DMS153 treated with DMSO at 0.1 percent for 48 hours (cell line): Measurements from ENCODE around the gene NHERF2.

Experiments used
- DNase-seq: peaks from one replicate; lab custom pipeline; 2025; ENCODE audit not compliant: unreplicated experiment; lab: John Stamatoyannopoulos, UW

The NHERF2 gene

DNA sequence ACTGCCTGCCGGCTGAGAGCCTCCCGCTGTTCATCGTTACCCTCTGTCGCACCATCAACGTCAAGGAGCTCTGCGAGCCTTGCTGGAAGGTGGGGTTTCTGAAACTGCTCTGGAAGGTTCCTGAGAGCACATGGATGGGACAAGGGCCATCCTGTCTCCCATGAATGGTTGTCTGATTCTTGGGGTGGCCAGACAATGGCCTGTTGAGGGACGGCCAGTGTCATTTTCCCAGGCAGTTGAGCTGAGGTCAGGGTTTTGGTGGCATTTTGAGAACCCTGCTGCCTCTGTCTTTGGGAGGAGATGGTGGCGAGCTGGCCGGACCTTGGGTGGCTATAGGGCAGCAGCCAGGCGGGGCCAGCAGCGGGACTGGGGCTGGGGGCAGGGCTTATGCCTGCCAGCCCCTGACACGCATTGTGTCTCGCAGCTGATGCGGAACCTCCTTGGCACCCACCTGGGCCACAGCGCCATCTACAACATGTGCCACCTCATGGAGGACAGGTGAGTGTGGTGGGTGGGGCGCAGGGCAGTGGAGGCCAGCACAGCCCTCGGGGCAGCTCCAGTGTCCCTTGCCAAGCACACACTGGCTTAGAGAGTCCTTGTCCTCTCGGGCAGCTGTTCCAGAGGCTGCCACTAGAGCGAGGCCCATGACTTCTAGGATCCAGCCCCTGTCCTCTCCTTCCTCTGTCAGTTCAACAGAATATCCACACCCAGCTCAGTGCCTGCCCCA lies 30.1 kb downstream of the NHERF2 start:
- no peak for DNase-seq

DNA sequence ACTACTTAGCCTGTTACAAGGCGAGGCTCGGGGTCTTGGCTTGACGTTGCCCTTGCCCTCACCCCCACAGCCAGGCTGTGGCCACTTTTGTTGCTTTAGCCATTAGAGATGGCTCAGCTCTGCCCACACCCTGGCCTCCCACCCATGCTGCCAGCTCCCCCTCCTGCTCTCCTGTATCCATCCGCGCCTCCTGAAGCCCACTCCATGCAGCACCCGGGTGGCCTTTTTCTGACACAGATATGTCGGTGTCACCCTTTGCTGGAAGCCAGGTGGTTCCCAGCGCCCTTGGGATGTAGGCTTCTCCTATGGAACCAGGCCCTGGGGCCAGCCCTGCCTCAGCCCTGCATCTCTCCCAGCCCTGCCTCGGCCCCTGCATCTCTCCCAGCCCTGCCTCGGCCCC lies 30.7 kb downstream of the NHERF2 start:
- no peak for DNase-seq

DNA sequence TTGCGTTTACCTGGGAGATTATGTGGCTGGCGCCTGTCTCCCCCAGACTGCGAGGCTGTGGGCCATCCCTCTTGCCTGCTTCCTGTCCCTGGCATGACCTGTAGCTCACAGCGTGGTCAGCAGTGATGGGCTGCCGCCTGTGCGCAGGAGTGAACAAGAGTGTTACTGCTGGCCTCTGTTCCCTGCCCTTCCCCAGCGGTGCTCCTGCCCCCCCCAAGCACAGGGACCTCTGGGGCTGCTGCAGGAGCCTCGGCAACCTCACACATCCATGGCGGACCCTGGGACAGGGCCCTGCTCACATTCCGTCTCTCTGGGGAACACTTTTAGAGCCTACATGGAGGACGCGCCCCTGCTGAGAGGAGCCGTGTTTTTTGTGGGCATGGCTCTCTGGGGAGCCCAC lies 31.7 kb downstream of the NHERF2 start:
- DNase-seq: no peak

DNA sequence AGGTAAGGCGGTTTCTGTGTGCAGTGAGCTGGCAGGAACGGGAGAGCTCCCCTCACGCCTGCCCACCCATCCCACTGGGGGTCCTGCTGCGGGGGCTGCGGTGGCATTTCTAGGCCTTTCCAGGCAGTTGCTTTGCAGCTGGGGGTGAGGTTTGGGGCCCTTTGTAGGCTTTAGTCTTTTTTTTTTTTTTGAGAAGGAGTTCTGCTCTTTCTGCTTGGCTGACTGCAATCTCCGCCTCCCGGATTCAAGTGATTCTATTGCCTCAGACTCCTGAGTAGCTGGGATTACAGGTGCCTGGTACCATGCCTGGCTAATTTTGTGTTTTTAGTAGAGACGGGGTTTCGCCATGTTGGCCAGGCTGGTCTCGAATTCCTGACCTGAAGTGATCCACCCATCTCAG lies 32.2 kb downstream of the NHERF2 start:
- no peak for DNase-seq

DNA sequence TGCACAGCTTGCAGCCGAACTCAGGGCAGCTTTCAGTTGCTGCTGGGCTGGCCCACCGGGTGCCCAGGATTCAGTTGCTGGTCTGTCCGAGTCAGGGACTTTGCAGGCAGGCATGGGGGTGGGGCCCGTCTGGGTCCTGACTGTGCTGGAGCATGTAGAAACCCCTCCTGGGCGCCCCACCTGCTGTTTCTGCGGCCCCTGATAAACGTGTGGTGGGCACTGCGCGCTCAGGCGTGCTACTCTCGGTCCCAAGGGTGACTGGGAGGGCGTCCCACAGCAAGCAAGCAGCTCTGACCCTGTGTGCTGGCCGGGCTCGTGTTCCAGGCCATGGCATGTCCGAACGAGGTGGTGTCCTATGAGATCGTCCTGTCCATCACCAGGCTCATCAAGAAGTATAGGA lies 33.6 kb downstream of the NHERF2 start:
- DNase-seq: no peak

DNA sequence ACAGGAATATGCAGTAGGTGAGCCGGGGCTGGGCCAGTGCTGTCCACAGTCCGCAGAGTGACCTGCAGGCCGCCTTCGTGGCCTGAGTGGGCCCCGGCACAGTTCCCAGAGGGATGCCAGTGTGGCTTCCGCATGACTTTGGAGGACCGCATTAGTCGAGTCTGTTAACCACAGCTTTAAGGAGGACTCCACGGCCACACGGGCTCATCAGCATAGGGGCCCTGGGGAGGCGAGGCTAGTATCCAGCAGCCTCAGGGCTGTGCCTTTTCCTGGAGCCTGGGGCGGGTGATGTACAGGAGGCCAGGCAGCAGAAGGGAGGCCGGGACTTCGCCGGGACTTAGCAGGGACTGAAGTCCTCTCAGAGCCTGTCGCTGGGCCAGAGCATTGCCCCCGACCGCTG lies 34.3 kb downstream of the NHERF2 start:
- DNase-seq: no peak

DNA sequence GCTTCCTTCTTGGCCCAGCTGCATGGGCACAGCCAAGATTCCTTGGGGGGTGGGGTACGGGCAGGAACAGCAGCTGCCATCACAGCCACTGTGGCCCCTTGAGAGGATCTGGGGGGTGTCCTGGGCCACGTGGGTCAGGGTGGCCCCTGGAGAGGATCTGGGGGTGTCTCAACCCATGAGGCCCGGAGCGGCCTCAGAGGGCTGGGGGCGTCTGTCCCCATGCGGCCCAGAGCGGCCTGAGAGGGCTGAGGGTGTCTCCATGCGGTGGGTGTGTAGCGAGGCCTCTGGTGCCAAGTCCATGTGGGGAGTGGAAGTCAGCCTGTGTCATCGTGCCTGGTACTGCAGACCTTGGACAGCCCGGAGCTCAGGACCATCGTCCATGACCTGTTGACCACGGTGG lies 34.8 kb downstream of the NHERF2 start:
- no peak for DNase-seq

DNA sequence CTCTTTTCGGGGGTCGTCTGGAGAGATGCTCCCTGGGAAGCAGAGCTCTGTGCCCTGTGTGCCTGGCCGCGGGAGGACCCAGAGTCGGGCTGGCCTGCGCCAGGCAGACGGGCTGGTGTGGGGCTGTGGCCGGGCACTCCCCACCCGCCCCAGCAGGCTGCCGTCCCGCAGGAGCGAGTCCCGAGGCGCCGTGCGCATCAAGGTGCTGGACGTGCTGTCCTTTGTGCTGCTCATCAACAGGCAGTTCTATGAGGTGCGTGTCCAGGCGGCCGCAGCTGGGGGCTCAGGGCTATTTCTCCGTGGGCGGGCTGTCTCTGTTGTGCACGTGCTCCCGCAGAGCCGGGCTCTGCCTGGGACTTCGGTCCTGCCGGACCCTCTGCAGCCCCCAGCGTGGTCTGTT lies 36.1 kb downstream of the NHERF2 start:
- DNase-seq: no peak

DNA sequence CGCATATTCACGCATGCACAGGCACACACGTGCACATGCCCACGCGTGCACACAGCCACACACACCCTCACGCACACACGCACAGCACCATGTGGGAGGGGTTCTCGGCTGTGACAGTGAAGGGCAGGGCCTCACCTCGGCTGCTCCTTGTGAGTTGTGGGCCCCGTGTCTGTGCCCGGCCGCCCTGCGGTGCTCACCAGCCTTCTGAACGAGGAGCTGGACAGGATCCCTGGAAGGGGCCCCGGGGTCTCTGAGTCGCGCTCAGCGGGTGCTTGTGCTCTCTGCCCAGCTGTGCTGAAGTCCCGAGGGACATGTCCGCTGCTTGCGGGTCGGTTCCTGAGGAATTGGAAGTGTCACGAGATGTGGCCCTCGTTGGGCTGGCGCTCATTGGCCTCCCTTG lies 37.2 kb downstream of the NHERF2 start:
- DNase-seq: no peak

DNA sequence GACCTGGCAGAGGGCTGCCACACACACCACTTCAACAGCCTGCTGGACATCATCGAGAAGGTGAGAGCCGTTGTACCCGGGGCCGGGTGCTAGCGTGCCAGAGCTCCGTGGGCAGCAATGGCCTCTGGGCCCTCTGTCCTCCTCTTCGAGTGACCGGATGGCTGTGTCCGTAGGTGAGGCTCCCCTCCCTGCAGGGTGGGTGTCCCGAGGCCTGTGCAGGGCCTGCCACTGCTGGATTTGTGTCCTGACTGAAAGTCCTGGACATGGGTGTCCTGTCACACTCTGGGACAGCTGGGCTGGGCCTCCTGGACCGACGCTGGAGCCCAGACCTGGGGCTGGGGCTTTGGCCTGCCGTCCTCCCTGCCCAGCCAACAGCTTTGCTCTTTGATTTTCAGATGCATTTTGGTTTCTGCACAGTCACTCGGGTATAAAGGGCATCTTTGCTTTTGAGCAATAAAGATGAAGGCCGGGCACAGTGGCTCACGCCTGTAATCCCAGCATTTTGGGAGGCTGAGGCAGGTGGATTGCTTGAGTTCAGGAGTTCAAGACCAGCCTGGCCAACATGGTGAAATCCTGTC lies 37.8 kb downstream of the NHERF2 start:
- no peak for DNase-seq

DNA sequence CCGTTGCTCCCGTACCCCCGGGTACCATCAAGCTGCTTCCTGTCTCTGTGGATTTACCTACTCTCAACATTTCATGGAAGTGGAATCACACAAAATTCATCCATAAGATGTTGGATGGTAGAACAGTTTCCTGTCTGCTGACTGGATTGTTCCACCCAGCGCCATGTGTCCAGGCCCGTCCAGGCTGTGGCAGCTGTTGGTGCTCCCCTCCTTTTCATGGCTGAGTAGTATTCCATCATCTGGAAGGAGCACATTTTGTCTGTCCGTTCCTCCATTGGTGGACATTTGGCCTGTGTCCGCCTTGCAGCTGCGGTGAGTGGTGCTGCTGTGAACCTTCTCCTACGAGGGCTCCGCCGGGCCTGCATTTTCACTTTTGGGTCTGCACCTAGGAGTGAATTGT lies 39.4 kb downstream of the NHERF2 start:
- DNase-seq: no peak

DNA sequence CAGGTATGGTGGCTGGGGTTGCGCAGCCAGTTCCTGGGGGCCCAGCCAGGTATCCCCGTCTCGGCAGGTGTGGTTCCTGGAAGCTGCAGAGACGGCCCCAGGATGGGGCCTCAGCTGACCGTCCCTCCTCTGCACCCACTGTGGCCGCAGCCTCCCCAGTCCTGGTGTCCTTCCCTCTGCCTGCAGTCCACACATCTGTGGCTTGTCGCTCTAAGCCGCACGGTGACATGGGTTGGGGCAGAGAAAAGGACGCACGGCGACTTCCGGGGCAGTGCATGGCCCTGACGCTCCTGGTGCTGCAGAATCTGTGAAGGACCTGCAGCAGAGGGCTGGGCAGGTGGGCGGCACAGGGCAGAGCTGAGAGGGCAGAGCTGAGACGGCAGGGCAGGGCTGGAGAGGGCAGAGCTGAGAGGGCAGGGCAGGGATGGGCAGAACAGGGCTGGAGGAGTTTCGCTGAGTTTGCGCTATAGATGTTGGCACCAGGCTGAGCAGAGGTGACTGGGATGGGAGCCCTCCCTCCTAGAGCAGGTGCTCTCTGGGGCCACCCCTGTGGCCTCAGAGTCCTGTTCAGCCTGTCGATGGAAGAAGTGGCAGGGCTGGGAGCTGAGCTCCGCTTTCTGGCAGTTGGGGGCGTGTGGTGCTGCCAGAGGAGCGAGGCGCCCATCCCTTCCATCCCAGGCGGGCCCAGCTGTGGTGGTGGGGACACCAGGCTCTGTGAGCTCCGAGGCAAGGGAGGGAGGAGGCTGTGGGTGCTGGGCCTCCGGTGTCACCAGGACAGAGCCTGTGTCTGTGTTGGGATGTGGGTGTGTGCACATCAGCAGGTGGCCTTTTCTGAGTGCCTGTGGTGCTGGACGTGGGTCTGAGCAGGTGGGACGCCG lies 44.1 kb downstream of the NHERF2 start:
- no peak for DNase-seq

DNA sequence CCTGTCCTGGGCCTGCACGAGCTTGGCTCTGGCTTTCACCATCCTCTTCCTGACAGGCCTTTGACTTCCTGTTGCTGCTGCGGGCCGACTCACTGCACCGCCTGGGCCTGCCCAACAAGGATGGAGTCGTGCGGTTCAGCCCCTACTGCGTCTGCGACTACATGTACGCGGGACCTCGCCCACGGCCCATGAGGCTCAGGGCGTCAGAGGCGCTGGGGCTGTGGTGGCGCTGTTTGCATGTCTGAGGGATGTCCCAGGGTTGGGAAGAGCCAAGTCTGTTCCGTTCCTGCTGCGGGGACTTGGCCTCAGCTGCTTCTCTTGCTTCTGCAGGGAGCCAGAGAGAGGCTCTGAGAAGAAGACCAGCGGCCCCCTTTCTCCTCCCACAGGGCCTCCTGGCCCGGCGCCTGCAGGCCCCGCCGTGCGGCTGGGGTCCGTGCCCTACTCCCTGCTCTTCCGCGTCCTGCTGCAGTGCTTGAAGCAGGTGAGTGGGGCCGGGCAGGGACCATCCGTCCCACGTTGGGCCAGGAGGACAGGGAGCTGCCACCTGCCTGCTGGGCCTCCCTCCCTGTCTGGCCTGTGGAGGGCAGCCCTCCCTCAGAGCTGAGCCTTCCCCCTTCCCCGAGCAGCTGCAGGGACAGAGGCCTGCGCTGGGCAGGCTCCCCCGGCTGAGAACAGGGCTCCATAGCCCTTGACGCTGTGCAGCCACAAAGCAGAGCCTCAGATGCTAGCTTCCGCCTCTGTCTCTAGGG lies 44.9 kb downstream of the NHERF2 start:
- no peak for DNase-seq

DNA sequence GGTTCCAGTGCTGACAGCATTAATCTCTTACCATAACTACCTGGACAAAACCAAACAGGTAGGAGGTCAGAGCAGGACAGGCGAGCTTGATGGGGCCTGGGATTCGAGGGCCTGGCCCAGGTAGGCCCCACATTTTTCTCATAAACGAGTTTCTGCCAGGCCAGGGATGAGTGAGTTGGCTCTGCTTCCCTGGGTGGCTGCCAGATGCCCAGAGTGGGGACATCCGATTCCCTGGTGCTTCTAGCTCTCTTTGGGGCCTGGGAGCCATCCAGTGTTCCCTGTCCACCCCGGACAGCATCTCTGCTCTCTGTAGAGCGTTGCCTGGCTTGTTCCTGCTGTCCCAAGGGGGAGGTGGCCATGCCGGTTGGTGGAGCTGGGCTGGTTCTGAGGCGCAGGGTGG lies 46.2 kb downstream of the NHERF2 start:
- no peak for DNase-seq

DNA sequence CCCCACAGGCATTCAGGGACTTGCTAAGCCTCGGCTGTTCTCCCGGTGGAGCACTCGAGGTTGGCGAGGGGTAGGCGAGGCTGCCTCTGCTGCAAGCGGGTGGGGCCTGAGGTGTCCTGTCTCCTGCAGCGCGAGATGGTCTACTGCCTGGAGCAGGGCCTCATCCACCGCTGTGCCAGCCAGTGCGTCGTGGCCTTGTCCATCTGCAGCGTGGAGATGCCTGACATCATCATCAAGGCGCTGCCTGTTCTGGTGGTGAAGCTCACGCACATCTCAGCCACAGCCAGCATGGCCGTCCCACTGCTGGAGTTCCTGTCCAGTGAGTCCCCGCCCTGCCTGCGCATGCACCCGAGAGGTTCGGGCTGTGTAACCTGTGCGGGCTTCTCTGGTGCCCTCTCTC lies 47.4 kb downstream of the NHERF2 start:
- DNase-seq: no peak

DNA sequence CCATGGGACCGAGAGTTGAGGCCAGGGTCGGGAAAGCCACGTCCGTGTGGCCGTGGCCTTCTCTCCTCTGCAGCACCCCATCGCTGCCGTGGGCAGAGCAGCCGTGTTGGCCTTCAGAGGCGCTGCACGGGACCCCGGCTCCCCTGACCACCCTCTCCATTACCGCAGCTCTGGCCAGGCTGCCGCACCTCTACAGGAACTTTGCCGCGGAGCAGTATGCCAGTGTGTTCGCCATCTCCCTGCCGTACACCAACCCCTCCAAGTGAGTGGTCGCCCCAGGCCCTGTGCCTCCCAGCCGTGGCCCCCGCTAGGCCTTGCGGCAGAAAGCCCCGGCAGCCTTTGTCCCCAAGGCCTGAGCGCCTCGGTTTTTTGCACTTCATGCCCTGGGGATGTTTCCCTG lies 48.9 kb downstream of the NHERF2 start:
- no peak for DNase-seq

DNA sequence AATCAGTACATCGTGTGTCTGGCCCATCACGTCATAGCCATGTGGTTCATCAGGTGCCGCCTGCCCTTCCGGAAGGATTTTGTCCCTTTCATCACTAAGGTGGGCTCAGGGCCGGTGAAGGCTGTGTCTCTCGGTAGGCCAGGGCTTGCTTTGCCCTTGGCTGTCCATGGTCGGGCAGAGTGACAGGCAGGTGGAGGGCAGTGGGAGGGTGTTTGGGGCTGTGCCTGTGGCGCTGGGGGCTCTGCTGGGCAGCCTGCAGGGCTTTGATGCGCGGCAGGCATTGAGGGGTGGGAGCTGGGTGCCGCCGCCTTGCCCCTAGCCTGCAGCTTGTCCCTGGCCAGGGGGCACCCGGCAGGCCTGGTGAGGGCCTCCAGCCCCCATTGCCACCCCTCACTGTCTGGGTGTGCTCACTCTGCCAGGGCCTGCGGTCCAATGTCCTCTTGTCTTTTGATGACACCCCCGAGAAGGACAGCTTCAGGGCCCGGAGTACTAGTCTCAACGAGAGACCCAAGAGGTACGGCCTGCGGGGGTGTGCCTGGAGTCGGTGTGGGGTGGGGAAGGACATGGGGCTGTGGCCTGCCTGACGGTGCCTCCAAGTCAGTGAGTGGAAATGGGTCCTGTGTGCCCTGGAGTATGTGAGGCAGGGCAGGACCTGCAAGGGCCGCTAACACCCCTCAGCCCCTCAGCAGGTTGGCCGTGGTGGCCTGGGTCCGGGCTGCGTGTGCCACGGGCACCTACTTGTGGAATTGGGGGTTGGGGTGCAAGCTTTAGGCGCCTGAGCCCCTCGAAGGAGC lies 49.6 kb downstream of the NHERF2 start:
- no peak for DNase-seq

DNA sequence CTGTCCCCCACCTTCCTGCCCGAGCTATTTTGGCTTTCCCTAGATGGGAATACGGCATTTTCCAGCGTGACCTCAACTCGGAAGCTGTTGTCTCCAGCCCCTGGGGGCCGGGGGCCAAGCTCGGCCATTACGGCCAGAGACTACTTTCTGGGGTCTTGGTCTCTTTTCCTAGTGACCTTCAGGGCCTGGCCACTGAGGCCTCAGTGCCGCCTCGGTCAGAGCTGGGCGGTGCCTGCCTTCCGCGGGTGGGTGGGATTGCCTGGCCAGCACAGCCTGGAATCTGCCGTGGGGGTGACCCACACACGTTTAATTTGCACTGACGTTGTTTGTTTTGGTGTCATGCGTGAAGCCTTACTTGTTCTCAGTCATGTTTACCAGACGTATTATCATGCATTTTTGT lies 50.3 kb downstream of the NHERF2 start:
- no peak for DNase-seq

DNA sequence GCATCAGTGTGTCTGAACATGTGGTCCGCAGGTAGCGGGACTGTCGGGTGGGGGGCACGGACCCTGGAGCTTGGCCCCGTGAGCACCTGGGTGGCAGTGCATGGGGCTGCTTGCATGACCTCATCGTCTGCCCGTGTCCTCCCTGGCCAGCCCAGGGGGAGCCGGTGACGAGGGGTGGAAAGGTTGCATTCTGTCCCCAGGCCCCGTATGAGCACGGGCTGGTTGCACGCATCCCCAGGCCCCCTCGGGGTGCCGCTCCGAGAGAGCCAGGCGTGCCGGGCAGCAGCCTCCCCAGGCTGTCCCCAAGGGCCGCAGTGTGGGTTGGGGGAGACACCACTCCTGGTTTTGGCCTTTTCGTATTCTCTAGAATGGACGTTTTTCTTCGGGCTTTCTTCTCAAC lies 51.0 kb downstream of the NHERF2 start:
- DNase-seq: no peak

DNA sequence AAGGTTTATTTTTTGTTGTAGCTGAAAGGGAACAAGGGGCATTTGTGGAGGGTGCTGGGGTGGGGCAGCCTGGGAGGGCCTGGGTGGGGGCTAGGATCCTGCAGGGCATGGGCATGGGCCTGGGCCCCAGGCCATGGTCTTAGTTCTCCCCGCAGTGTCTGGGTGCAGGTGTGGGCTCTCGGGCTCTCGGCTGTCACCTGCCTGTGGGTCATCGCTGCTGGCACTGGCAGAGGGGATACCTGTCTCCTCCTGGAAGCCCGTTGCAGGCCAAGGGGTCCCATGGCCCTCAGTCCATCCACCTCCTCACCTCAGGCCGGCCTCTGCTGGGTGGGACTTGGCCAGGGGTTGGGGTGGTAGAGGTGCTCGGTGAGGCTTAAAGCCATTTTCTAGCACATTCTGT lies 51.4 kb downstream of the NHERF2 start:
- DNase-seq: no peak

DNA sequence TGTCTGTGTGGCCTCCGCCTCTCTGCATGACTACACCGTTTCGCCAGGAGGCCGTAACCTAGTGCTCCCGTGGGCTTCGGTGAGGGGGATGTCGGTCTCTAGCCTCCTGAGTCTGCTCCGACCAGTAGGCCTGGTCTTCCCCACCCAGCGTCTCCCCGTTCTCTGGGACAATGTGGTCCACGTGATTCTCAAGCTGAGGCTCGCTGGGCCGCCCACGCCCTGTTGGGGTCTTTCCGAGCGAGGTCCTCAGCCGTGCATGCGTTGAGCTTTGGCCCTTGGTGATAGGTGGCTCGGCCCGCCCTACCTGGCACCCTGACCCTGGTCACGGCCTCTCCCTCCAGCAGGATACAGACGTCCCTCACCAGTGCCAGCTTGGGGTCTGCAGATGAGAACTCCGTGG lies 52.0 kb downstream of the NHERF2 start:
- no peak for DNase-seq
